Lung (tissue), 12 donors: ENCODE results near the gene LMF1. TPM values are rescaled to one million over a fixed set of nuclear protein-coding genes. Genes with fewer than 3 reads are reported as not detected.

ENCODE experiments used
- ATAC-seq: fragments of 200-7000 bp; cut with Tn5 transposase; one replicate; pipeline ENCODE4 v1.9.1; 2020; ENCODE audit warnings: moderate number of reproducible peaks; ENCODE audit not compliant: insufficient read depth, low FRiP score
- DNase-seq, 3 donors: peaks; one replicate each; pipeline ENCODE4 v3.0.0-alpha.2; 2013 to 2017
- H3K27ac ChIP-seq, 2 donors: one replicate each; pipeline ENCODE4 v1.5.1; 2013; ENCODE audit warnings: mild to moderate bottlenecking in 2 of 2, moderate library complexity in 2 of 2, control low read depth in 1 of 2, inconsistent platforms in 1 of 2, low read depth in 1 of 2, low read length in 1 of 2
- H3K27me3 ChIP-seq, 3 donors: one replicate each; pipeline ENCODE4 v1.5.1; 2013; ENCODE audit warnings: low read length in 2 of 3; ENCODE audit not compliant: control insufficient read depth in 3 of 3, insufficient read depth in 3 of 3
- H3K36me3 ChIP-seq, 4 donors: one replicate each; pipeline ENCODE4 v1.5.1; 2013; ENCODE audit warnings: low read length in 4 of 4, mild to moderate bottlenecking in 1 of 4, moderate library complexity in 1 of 4; ENCODE audit not compliant: control insufficient read depth in 4 of 4, insufficient read depth in 4 of 4
- H3K4me1 ChIP-seq, 5 donors: one replicate each; pipeline ENCODE4 v1.5.1; 2013; ENCODE audit warnings: low read length in 5 of 5, mild to moderate bottlenecking in 2 of 5, moderate library complexity in 1 of 5; ENCODE audit not compliant: control insufficient read depth in 5 of 5, insufficient read depth in 5 of 5
- H3K4me3 ChIP-seq: one replicate; pipeline ENCODE4 v1.5.1; 2013; ENCODE audit warnings: mild to moderate bottlenecking, control low read depth, moderate library complexity
- H3K9ac ChIP-seq, 2 donors: one replicate each; pipeline ENCODE4 v1.5.1; 2013; ENCODE audit warnings: low read length in 2 of 2, control low read depth in 1 of 2; ENCODE audit not compliant: insufficient read depth in 1 of 2
- H3K9me3 ChIP-seq, 4 donors: one replicate each; pipeline ENCODE4 v1.5.1; 2013; ENCODE audit warnings: low read length in 3 of 4, mild to moderate bottlenecking in 1 of 4, moderate library complexity in 1 of 4; ENCODE audit not compliant: control insufficient read depth in 4 of 4, insufficient read depth in 3 of 4
- WGBS, 2 donors: extraction: QIAGEN DNeasy Blood & Tissue Kit; methylation state at CpG; one replicate each; pipeline ENCODE4 v1.1.7; 2013; 5-methylcytosine and 5-hydroxymethylcytosine counted together
- polyA plus RNA-seq, 2 donors: library from polyadenylated mRNA; stranded (reverse); fragments of 200-250 nt; gene quantifications; one replicate each; pipeline ENCODE4 v1.2.1, GENCODE V29; 2013
- total RNA-seq, 2 donors: library from RNA; depleted of rRNA in 1 of 2; stranded (reverse); fragments of >200 nt in 1 of 2; gene quantifications; one replicate each; pipeline ENCODE4 v1.2.1, GENCODE V29; 2014 to 2021
- TF ChIP-seq, protein P1 (sequence below): IDR thresholded peaks from 2 replicates; pipeline ENCODE4 v1.5.1; 2012; ENCODE audit warnings: mild to moderate bottlenecking; ENCODE audit errors: control extremely low read depth, extremely low read depth
- donor health status: control.
- donor health status: control.
- donor health status: Bipolar disorder and iron deficiency.
- donor health status: healthy.
- donor health status: DM: yes; HTN: yes; CAD: no.

Gene LMF1
- total and polyA plus RNA-seq, 4 donors: 9.1 to 23.7 (median 20.6) TPM

DNA sequence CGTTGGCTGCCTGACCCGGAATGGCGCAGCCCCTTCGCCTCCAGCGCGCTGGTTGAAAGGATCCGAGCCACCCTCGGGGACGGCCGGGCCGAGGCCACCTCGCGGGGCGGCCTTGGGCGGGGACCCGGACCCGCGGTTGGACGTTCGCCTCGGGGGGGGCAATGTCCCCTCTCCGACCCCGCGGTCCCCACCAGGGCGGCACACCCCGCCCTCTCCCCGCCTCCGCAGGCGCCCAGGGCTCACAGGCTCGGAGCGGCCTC is 9.7 kb upstream of the LMF1 start:
- Histone ChIP-seq H3K27me3 (peaks cover 0 to 12% (median 5%) of the 10 kb centered on the region in 3 donors), H3K9ac (no peak overlapping the region), H3K4me1 (peaks cover 0 to 27% (median 3%) of the 10 kb centered on the region in 5 donors), H3K9me3 (no peaks in the 10 kb centered on the region), H3K36me3 (no peaks in the 10 kb centered on the region), H3K27ac (no peak overlapping the region), H3K4me3 (peak overlapping the region; percentile 24)
- ATAC-seq: no peak
- DNase-seq: no peak
- 0 to 2% methylated on average over 7 to 31 of the region's 31 CpGs for WGBS, 2 donors
- TF ChIP-seq, protein P1, sequence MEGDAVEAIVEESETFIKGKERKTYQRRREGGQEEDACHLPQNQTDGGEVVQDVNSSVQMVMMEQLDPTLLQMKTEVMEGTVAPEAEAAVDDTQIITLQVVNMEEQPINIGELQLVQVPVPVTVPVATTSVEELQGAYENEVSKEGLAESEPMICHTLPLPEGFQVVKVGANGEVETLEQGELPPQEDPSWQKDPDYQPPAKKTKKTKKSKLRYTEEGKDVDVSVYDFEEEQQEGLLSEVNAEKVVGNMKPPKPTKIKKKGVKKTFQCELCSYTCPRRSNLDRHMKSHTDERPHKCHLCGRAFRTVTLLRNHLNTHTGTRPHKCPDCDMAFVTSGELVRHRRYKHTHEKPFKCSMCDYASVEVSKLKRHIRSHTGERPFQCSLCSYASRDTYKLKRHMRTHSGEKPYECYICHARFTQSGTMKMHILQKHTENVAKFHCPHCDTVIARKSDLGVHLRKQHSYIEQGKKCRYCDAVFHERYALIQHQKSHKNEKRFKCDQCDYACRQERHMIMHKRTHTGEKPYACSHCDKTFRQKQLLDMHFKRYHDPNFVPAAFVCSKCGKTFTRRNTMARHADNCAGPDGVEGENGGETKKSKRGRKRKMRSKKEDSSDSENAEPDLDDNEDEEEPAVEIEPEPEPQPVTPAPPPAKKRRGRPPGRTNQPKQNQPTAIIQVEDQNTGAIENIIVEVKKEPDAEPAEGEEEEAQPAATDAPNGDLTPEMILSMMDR: no peak

DNA sequence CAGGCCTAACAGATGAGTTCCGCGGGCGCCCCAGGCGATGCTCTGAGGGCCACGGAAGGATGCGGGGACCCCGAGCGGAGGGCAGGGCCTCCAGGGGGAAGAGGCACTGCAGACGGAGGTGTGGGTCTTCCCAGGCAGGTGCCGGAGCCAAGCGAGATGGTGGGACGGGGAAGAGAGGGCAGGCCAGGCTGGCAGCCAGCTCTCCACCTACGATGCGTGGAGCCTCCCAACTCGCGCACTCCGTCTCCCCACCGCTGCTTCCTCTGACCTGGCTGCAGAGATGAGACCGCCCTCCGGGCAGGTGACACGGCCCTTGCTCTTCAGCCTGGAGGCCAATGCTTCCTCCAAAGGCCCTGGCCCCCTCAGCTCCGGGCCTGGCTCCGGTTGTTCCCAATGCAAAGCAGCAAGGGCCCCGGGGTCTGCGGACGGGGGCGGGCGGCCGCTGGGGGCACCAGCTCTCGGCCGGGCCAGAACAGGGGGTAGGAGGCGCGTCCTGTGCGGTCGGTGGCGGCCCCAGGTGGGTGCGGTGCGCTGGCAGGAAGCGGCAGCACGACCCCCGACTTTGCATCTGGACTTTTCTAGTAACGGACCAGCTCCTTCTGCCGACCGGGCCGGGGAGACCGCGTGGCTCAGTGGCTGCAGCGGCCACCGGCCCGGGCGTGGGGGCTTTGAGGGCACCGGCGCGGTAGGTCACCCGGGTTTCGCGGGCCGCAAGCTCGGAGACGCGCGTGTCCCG is 9.2 kb upstream of the LMF1 start:
- ATAC-seq (no peak), DNase-seq (no peak)
- Histone ChIP-seq H3K27ac (no peak overlapping the region), H3K9me3 (no peaks in the 10 kb centered on the region), H3K27me3 (peaks cover 0 to 12% (median 5%) of the 10 kb centered on the region in 3 donors), H3K36me3 (no peaks in the 10 kb centered on the region), H3K4me3 (peak overlapping the region; percentile 24), H3K4me1 (peaks cover 0 to 29% (median 3%) of the 10 kb centered on the region in 5 donors), H3K9ac (no peak overlapping the region)
- TF ChIP-seq, protein P1: no peak
- WGBS, 2 donors: 24 to 34% methylated on average over 43 to 63 of the region's 63 CpGs

DNA sequence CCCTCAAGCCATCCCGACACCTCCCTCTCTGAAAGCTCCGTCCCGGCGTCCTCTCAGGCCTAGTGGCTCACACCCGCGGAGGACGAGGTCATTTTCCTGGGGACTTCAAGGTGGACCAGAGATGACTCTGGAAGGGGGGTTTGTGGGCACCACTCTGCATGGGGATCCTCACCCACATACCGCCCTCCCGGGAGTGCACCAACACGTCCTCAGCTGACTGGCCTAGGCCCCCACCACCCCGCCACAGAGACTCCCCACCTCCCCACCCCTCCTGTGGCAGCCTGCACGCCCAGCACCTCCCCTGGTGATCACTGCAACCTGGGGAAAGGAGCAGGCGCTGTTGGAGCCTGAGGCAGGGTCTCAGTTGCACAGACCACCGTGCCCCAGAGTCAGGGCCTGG is 8.4 kb upstream of the LMF1 start:
- ATAC-seq: no peak
- DNase-seq: no peak
- H3K4me3 ChIP-seq: no peak overlapping the region
- no peak overlapping the region for H3K9ac ChIP-seq
- H3K27ac ChIP-seq: no peak overlapping the region
- 85 to 93% methylated on average over 14 of the region's 14 CpGs for WGBS, 2 donors
- TF ChIP-seq, protein P1: no peak
- no peaks in the 10 kb centered on the region for H3K9me3 ChIP-seq
- peaks cover 0 to 34% (median 3%) of the 10 kb centered on the region in 5 donors for H3K4me1 ChIP-seq
- no peaks in the 10 kb centered on the region for H3K36me3 ChIP-seq
- H3K27me3 ChIP-seq: peaks cover 0 to 12% (median 5%) of the 10 kb centered on the region in 3 donors

DNA sequence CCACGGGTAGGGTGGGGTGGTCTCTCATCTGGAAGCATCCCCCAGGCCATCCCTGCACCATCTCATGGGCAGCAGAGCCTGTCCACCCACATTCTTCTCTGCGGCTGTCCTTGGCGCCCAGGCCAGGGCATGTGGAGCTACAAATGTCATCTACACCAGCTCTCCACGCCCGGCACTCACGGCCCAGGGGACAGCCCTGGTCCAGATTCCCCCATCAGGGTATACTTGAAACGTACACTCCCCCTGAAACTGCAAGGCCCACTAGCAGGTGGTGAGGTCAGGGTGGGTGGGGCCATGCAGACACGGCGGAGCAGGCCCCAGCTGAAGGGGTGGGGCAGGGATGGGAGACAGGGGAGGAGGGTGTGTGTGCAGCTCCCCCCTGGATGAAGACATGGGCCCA is 7.6 kb upstream of the LMF1 start:
- no peak overlapping the region for H3K4me3 ChIP-seq
- TF ChIP-seq, protein P1: no peak
- no peak overlapping the region for H3K27ac ChIP-seq
- H3K4me1 ChIP-seq: peaks cover 0 to 34% (median 3%) of the 10 kb centered on the region in 5 donors
- no peak for ATAC-seq
- no peaks in the 10 kb centered on the region for H3K9me3 ChIP-seq
- H3K27me3 ChIP-seq: peaks cover 0 to 12% (median 5%) of the 10 kb centered on the region in 3 donors
- WGBS, 2 donors: 79 to 82% methylated on average over 9 of the region's 9 CpGs
- no peak for DNase-seq
- no peak overlapping the region for H3K9ac ChIP-seq
- no peaks in the 10 kb centered on the region for H3K36me3 ChIP-seq
